K562 (cell line): ENCODE measurements around the gene ACSM5. TPM values are rescaled to one million over a fixed set of nuclear protein-coding genes. Genes with fewer than 3 reads are reported as not detected.

ENCODE experiments used
- ATAC-seq: fragments of 200-7000 bp; cut with Tn5 transposase; 3 replicates; pipeline ENCODE4 v1.9.1; 2020; ENCODE audit warnings: moderate library complexity
- BruUV-seq: library from RNA; stranded (reverse); fragments of 400-500 nt; replicated peaks from 2 replicates; lab custom pipeline; 2021; lab: Mats Ljungman, UMichigan
- CTCF ChIA-PET: fragments of 300-600 bp; formaldehyde crosslinking; extraction: SDS; loops from one replicate; lab custom pipeline; 2021; ENCODE audit warnings: low intra/inter-chr PET ratio; lab: Yijun Ruan, JAX
- POLR2A ChIA-PET: fragments of 300-600, 350-650 bp; sonication (Branson Sonifier 250); formaldehyde crosslinking; extraction: SDS; loops from one replicate; lab custom pipeline; 2021; ENCODE audit warnings: antibody characterized with exemption, inconsistent platforms; lab: Yijun Ruan, JAX
- DNase-seq, 4 experiments: peaks; one replicate each; pipeline versions ENCODE4 v3.0.0 to v3.0.0-alpha.2; 2011 to 2018; ENCODE audit warnings: low spot score in 3 of 4, mixed read lengths in 3 of 4; ENCODE audit errors: extremely low read depth in 1 of 4
- FAIRE-seq: peaks from 2 replicates; lab custom pipeline; 2011; peaks lifted over from hg19 to GRCh38; lab: Jason Lieb, UNC
- H2AFZ ChIP-seq: 2 replicates; pipeline ENCODE4 v1.6.0; 2011; ENCODE audit warnings: low read depth, low read length, control low read depth, inconsistent platforms
- H3K27ac ChIP-seq: fragments of 200-600 bp; 3 replicates; pipeline ENCODE4 v1.8.0; 2011; ENCODE audit warnings: low read depth, mild to moderate bottlenecking, control low read depth, inconsistent platforms, low read length, moderate library complexity, mixed read lengths; ENCODE audit errors: extremely low read depth
- H3K27me3 ChIP-seq, 2 experiments: fragments of 300-600 bp in 1 of 2; 2 replicates in 1 of 2; 3 replicates in 1 of 2; pipeline versions ENCODE4 v1.6.0 to v1.8.0; 2011; ENCODE audit warnings: inconsistent platforms in 2 of 2, low read length in 2 of 2, mild to moderate bottlenecking in 1 of 2, mixed read lengths in 1 of 2, moderate library complexity in 1 of 2; ENCODE audit not compliant: control insufficient read depth in 2 of 2, insufficient read depth in 2 of 2
- H3K36me3 ChIP-seq: fragments of 300-600 bp; 3 replicates; pipeline ENCODE4 v1.8.0; 2011; ENCODE audit warnings: mild to moderate bottlenecking, low read length, inconsistent platforms; ENCODE audit not compliant: control insufficient read depth, insufficient read depth
- H3K4me1 ChIP-seq, 2 experiments: fragments of 200-600 bp in 1 of 2; replicated peaks in 1 of 2; 2 replicates in 1 of 2; 3 replicates in 1 of 2; pipeline versions ENCODE4 v1.5.1 to v1.8.0; 2011; ENCODE audit warnings: inconsistent platforms in 2 of 2, low read length in 2 of 2, mild to moderate bottlenecking in 1 of 2, mixed read lengths in 1 of 2, moderate library complexity in 1 of 2; ENCODE audit not compliant: control insufficient read depth in 2 of 2, insufficient read depth in 2 of 2
- H3K4me2 ChIP-seq: 2 replicates; pipeline ENCODE4 v1.6.1; 2011; ENCODE audit warnings: low read length, control low read depth, inconsistent platforms, mixed read lengths; ENCODE audit not compliant: insufficient read depth
- H3K4me3 ChIP-seq: fragments of 200-600 bp; sonication (generic), shearing (Covaris generic); 2 replicates; pipeline ENCODE4 v1.5.1; 2016; ENCODE audit warnings: control low read depth, inconsistent platforms
- H3K79me2 ChIP-seq: fragments of 200-600 bp; 3 replicates; pipeline ENCODE4 v1.8.0; 2011; ENCODE audit warnings: low read length, inconsistent platforms; ENCODE audit not compliant: control insufficient read depth, insufficient read depth
- H3K9ac ChIP-seq, 2 experiments: 2 replicates each; pipeline versions ENCODE4 v1.6.0 to v1.6.1; 2011; ENCODE audit warnings: low read depth in 2 of 2, low read length in 2 of 2, control low read depth in 1 of 2, inconsistent platforms in 1 of 2, mild to moderate bottlenecking in 1 of 2, mixed read lengths in 1 of 2; ENCODE audit not compliant: insufficient read depth in 1 of 2
- H3K9me1 ChIP-seq: one replicate; pipeline ENCODE4 v1.6.0; 2011; ENCODE audit warnings: inconsistent platforms, mild to moderate bottlenecking, low read length, moderate library complexity; ENCODE audit not compliant: control insufficient read depth, insufficient read depth
- H3K9me3 ChIP-seq: replicated peaks from 2 replicates; pipeline ENCODE4 v1.5.1; 2011; ENCODE audit warnings: low read depth, low read length, inconsistent platforms; ENCODE audit not compliant: control insufficient read depth, insufficient read depth
- H4K20me1 ChIP-seq: replicated peaks from 2 replicates; pipeline ENCODE4 v1.6.1; 2011; ENCODE audit warnings: low read length, inconsistent platforms, mixed read lengths; ENCODE audit not compliant: control insufficient read depth, insufficient read depth
- CEBPB ChIP-seq: fragments of 450-650 bp; IDR thresholded peaks from 2 replicates; pipeline ENCODE4 v1.6.1; 2016; ENCODE audit warnings: missing genetic modification characterization, missing compliant biosample characterization
- E2F3 ChIP-seq: fragments of 250-450 bp; sonication (Bioruptor Pico); IDR thresholded peaks from 2 replicates; pipeline ENCODE4 v1.4.0; 2020; ENCODE audit warnings: mild to moderate bottlenecking
- MTA3 ChIP-seq: fragments of 450-650 bp; formaldehyde crosslinking; IDR thresholded peaks from 2 replicates; pipeline ENCODE4 v1.6.1; 2017; ENCODE audit warnings: mild to moderate bottlenecking, borderline replicate concordance
- PHB ChIP-seq: fragments of 250-450 bp; sonication (Bioruptor Pico); IDR thresholded peaks from 2 replicates; pipeline ENCODE4 v1.5.0; 2021
- STAT5B ChIP-seq: fragments of 250-450 bp; sonication (Bioruptor Pico); IDR thresholded peaks from 2 replicates; pipeline ENCODE4 v1.8.0; 2021; ENCODE audit warnings: mild to moderate bottlenecking, inconsistent platforms
- WGBS: fragments of 100-300 bp; shearing (Covaris generic); methylation state at CpG from one replicate; pipeline ENCODE4 v1.1.6; 2016; ENCODE audit warnings: low coverage, mixed read lengths; ENCODE audit not compliant: insufficient coverage; ENCODE audit errors: missing lambda C conversion rate; 5-methylcytosine and 5-hydroxymethylcytosine counted together
- in situ Hi-C: fragments of 300-500 bp; cut with MboI; formaldehyde crosslinking; loops from 4 replicates; pipeline ENCODE4 v1.15.0; 2018; ENCODE audit warnings: inconsistent platforms, mixed read lengths
- intact Hi-C: fragments of 100-400 bp; cut with micrococcal nuclease; formaldehyde crosslinking; loops from 2 replicates; pipeline ENCODE4 v1.14.2; 2022
- polyA plus RNA-seq, 8 experiments: library from polyadenylated mRNA; depleted of rRNA in 4 of 8; stranded (reverse) in 5 of 8; unstranded in 3 of 8; fragments of >200 nt; fragmentation: Nextera tagmentation in 2 of 8; fragmentation: Illumina TruSeq in 1 of 8; extraction: Ambion mirVana in 2 of 8; extraction: Trizol in 1 of 8; gene quantifications; 2 replicates each; pipeline versions ENCODE4 v1.2.1 to v1.2.3, GENCODE V29; 2011 to 2014; ENCODE audit warnings: inconsistent platforms in 1 of 8, missing spikeins in 1 of 8
- total RNA-seq, 7 experiments: library from RNA; depleted of rRNA in 6 of 7; stranded (reverse); fragments of >200 nt in 6 of 7; fragmentation: Illumina TruSeq in 2 of 7; extraction: Trizol in 2 of 7; gene quantifications; 2 replicates each; pipeline versions ENCODE4 v1.2.1 to v1.2.3, GENCODE V29; 2011 to 2021; ENCODE audit warnings: low replicate concordance in 1 of 7
- TF ChIP-seq, protein P1 (sequence below), 2 experiments: fragments of 450-650 bp in 1 of 2; sonication (generic) in 1 of 2; formaldehyde crosslinking in 1 of 2; IDR thresholded peaks in 1 of 2; conservative IDR thresholded peaks in 1 of 2; 2 replicates each; pipeline versions ENCODE4 v1.6.1 to v1.8.1; 2016 to 2023; ENCODE audit warnings: mild to moderate bottlenecking in 2 of 2, moderate library complexity in 2 of 2, inconsistent platforms in 1 of 2, missing genetic modification reagents in 1 of 2
- TF ChIP-seq, protein P2 (sequence below), 2 experiments: fragments of 450-650 bp; conservative IDR thresholded peaks; 2 replicates each; pipeline ENCODE4 v1.6.1; 2017; ENCODE audit warnings: mild to moderate bottlenecking in 2 of 2, moderate library complexity in 2 of 2
- TF ChIP-seq, protein P3 (sequence below), 2 experiments: fragments of 450-650 bp in 1 of 2; sonication (generic) in 1 of 2; formaldehyde crosslinking in 1 of 2; IDR thresholded peaks; 2 replicates each; pipeline versions ENCODE4 v1.7.1 to v1.9.0; 2016 to 2022; ENCODE audit warnings: inconsistent platforms in 1 of 2, mild to moderate bottlenecking in 1 of 2, missing genetic modification reagents in 1 of 2

Gene ACSM5
- total and polyA plus RNA-seq, 9 of the 15 experiments (the other 6 are each of a cell fraction or from before 2014, with no cell fraction given) = not detected

- Histone ChIP-seq H3K79me2 (no peaks in the 10 kb centered on the region), H3K27me3 (peaks cover 0 to 6% of the 10 kb centered on the region in 2 experiments; a peak in 1 of 5 replicates), H3K4me2 (no peak overlapping the region), H3K9me1 (no peaks in the 10 kb centered on the region), H4K20me1 (no peaks in the 10 kb centered on the region), H2AFZ (no peak overlapping the region), H3K27ac (no peak overlapping the region), H3K9me3 (no peaks in the 10 kb centered on the region), H3K9ac (no peak overlapping the region), H3K36me3 (no peaks in the 10 kb centered on the region), H3K4me3 (no peak overlapping the region), H3K4me1 (no peaks in the 10 kb centered on the region)
- BruUV-seq = no TSS peak
- DNase-seq = peak in 1 of 4 experiments; percentile 2
- ChIA-PET CTCF (interaction anchor here (1.6 to 2.4 kb wide), 2 partner anchors 475 to 483 kb away, joined by 7 to 12 read pairs; no protein-coding TSS in a partner anchor), POLR2A (no interaction called here)
- no peak for ATAC-seq
- no peak for FAIRE-seq
- in situ Hi-C loops (loop anchor here (10.0 kb wide), 1 partner anchor 788 kb away; no protein-coding TSS in a partner anchor), intact Hi-C loops (loop anchor here (2.0 kb wide), 3 partner anchors 82 to 484 kb away; no protein-coding TSS in a partner anchor)
- 12% methylated on average over 7 of the region's 7 CpGs for WGBS
- no peak for TF ChIP-seq PHB (CRISPR knock-in tag)
- TF ChIP-seq STAT5B (CRISPR knock-in tag) = no peak
- no peak for TF ChIP-seq E2F3 (CRISPR knock-in tag)
- TF ChIP-seq, protein P1, sequence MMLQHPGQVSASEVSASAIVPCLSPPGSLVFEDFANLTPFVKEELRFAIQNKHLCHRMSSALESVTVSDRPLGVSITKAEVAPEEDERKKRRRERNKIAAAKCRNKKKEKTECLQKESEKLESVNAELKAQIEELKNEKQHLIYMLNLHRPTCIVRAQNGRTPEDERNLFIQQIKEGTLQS (IDR thresholded peaks at IDR 0.05) = peak; percentile 62; the same call in 1 of the 2 replicates
- TF ChIP-seq, protein P1 (CRISPR knock-in tag; conservative IDR thresholded peaks at IDR 0.05) = no peak
- TF ChIP-seq, protein P2, sequence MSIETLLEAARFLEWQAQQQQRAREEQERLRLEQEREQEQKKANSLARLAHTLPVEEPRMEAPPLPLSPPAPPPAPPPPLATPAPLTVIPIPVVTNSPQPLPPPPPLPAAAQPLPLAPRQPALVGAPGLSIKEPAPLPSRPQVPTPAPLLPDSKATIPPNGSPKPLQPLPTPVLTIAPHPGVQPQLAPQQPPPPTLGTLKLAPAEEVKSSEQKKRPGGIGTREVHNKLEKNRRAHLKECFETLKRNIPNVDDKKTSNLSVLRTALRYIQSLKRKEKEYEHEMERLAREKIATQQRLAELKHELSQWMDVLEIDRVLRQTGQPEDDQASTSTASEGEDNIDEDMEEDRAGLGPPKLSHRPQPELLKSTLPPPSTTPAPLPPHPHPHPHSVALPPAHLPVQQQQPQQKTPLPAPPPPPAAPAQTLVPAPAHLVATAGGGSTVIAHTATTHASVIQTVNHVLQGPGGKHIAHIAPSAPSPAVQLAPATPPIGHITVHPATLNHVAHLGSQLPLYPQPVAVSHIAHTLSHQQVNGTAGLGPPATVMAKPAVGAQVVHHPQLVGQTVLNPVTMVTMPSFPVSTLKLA (conservative IDR thresholded peaks at IDR 0.05) = 0 out of 4 replicates have a peak, but pooled peaks of 1 of the 2 experiments have one; percentile 24
- 0 out of 2 replicates have a peak, but pooled peaks have one; percentile 14 for TF ChIP-seq CEBPB (tag)
- TF ChIP-seq MTA3 = no peak
- TF ChIP-seq, protein P3, sequence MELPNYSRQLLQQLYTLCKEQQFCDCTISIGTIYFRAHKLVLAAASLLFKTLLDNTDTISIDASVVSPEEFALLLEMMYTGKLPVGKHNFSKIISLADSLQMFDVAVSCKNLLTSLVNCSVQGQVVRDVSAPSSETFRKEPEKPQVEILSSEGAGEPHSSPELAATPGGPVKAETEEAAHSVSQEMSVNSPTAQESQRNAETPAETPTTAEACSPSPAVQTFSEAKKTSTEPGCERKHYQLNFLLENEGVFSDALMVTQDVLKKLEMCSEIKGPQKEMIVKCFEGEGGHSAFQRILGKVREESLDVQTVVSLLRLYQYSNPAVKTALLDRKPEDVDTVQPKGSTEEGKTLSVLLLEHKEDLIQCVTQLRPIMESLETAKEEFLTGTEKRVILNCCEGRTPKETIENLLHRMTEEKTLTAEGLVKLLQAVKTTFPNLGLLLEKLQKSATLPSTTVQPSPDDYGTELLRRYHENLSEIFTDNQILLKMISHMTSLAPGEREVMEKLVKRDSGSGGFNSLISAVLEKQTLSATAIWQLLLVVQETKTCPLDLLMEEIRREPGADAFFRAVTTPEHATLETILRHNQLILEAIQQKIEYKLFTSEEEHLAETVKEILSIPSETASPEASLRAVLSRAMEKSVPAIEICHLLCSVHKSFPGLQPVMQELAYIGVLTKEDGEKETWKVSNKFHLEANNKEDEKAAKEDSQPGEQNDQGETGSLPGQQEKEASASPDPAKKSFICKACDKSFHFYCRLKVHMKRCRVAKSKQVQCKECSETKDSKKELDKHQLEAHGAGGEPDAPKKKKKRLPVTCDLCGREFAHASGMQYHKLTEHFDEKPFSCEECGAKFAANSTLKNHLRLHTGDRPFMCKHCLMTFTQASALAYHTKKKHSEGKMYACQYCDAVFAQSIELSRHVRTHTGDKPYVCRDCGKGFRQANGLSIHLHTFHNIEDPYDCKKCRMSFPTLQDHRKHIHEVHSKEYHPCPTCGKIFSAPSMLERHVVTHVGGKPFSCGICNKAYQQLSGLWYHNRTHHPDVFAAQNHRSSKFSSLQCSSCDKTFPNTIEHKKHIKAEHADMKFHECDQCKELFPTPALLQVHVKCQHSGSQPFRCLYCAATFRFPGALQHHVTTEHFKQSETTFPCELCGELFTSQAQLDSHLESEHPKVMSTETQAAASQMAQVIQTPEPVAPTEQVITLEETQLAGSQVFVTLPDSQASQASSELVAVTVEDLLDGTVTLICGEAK (IDR thresholded peaks at IDR 0.05) = peak; percentile 97
- TF ChIP-seq, protein P3 (CRISPR knock-in tag; IDR thresholded peaks at IDR 0.05) = peak; percentile 95
Measured at GRCh38 chr16:20382202-20382948, 27.0 kb upstream of the ACSM5 start.
